Omental fat pad (tissue), 4 donors: ENCODE data around the gene SNX14. TPM values are rescaled to one million over a fixed set of nuclear protein-coding genes. Genes with fewer than 3 reads are reported as not detected.

ENCODE experiments used
- ATAC-seq: fragments of 150-250 bp; one replicate; pipeline ENCODE4 v1.9.1; 2016; ENCODE audit warnings: mild to moderate bottlenecking, moderate library complexity; ENCODE audit not compliant: low FRiP score
- DNase-seq: peaks from one replicate; pipeline ENCODE4 v3.0.0-alpha.2; 2019; ENCODE audit warnings: low spot score
- CTCF ChIP-seq, 3 donors: fragments of 450-650 bp; IDR thresholded peaks; one replicate each; pipeline ENCODE4 v1.5.1; 2016 to 2017; ENCODE audit warnings: antibody characterized with exemption in 3 of 3, mild to moderate bottlenecking in 3 of 3, moderate library complexity in 2 of 3
- total RNA-seq, 4 donors: library from RNA; depleted of rRNA; stranded (reverse); fragments of >200 nt; gene quantifications; one replicate each; pipeline ENCODE4 v1.1.0, GENCODE V29; 2016

The SNX14 gene
- total RNA-seq, 4 donors from 2014 or later: 62.8 to 97.6 (median 85.9) TPM

GRCh38 chr6:85460154-85460920 lies 133.3 kb downstream of the SNX14 start:
- no peak for TF ChIP-seq CTCF (IDR thresholded peaks at IDR 0.05)
- no peak for ATAC-seq
- no peak for DNase-seq

GRCh38 chr6:85459224-85459901 lies 134.3 kb downstream of the SNX14 start:
- TF ChIP-seq CTCF (IDR thresholded peaks at IDR 0.05): no peak
- ATAC-seq: peak; percentile 75

GRCh38 chr6:85458782-85459181 lies 134.9 kb downstream of the SNX14 start:
- no peak for ATAC-seq
- no peak for TF ChIP-seq CTCF (IDR thresholded peaks at IDR 0.05)
- DNase-seq: no peak

More at GRCh38 chr6:85459224-85459901, 134.3 kb downstream of the SNX14 start:
- no peak for DNase-seq

- no peak for TF ChIP-seq CTCF (IDR thresholded peaks at IDR 0.05)
- ATAC-seq (no peak), DNase-seq (no peak)
These were observed 135.5 kb downstream of the SNX14 start for GRCh38 chr6:85458184-85458583.

- TF ChIP-seq CTCF (IDR thresholded peaks at IDR 0.05): no peak
- no peak for ATAC-seq
- DNase-seq: no peak
These were observed 136.9 kb downstream of the SNX14 start for GRCh38 chr6:85456782-85457181.

Other genes starting within 250 kb of the SNX14 start
- 10 to 100 TPM; 11.4 to 28.6 (median 18.2) TPM for gene NT5E, start 143.8 kb downstream of the SNX14 start, total RNA-seq
- gene SYNCRIP, start 49.0 kb upstream of the SNX14 start, total RNA-seq: 100 to 1,000 TPM in 1 of 4 donors, 10 to 100 TPM in 3; 52.9 to 126 (median 64.1) TPM